GM18499 (cell line): ENCODE results near the gene DUSP10.

ENCODE experiments used
- ATAC-seq: cut with Tn5 transposase; IDR thresholded peaks from one replicate; pipeline ENCODE4 v1.9.1; 2021; ENCODE audit warnings: moderate number of reproducible peaks; ENCODE audit not compliant: insufficient read depth, unreplicated experiment

The DUSP10 gene

DNA sequence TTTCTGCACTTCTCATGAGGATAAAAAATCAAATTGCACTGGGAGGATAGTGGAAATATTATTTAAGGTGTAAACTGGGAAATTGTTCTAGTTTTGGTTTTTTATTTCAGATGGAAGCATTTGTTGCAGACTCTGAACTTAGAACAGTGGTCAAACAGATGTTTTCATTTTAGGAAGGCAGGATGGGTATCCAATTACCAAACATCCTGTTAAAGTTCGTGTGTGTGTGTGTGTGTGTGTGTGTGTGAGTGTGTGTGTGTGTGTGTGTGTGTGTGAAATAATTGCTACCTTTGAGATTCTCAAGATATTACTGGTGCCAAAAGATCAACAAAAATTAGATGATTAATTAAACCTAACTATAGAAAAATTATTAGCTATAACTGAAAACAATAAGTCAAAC is 24.3 kb upstream of the DUSP10 start:
- ATAC-seq, result no peak

DNA sequence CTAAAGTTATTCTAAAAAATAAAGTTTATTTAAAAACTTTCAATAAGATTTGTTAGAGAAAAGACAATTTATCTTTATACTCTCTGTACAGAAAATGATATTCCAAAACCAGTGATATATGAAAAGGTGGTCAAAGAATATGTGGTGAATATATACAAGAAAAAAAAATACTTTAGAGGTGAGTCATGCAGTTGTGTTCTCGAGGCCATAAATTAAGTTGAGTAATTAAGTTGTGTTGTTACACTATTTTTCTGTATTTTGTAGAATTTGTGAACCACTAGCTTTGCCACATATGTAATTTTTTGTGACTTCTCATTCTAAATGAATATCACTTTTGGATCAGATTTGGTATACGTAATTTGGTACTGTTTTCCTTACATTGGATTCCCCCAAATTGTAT is 23.6 kb upstream of the DUSP10 start:
- no peak for ATAC-seq

DNA sequence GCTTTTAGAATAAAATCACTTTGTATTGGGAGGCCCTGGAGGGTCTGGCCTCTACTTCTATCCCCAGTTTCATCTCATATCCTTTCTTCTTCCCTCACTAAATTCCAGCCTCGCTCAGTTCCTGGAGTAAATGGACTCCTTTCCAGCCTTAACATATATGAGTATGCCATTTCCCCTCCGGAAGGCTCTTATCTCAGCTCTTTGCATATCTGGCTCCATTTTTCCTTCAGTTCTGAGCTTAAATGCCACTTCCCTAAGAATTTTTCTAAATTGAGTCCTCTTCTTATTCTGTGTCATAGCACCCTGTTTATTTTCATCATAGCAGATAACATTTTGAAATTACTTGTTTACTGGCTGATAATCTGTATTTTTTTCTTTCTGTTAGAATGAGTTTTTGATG is 20.2 kb upstream of the DUSP10 start:
- no peak for ATAC-seq

DNA sequence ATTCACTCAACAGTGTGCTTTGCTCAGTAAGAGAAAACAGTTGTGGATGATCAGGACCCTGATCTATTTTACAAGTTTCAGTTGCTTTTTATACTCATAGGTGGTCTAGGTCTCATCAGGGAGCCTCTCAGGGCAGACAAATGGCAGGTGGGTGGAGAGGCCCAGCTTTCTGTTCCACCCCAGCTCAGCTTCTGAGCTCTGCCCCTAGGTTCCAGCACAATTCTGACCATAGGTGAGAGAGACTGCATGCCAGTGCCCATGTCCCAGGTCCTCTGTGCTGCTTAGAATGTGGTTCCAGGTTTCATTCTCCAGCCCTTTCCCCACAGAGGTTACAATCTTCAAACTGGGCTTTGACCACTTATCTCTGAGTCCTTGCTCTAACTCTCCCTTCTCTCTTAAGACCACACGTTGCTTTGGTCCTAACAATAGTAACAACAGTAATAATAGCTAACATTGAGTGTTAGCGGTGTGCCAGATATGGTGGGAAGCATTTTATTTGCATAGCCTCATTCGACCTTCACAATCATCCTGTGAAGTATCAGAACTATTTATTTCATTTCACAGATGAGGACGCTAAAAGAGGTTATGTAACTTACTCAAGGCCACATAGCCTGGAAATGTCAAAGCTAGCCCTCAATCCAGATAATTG is 19.6 kb upstream of the DUSP10 start:
- peak; percentile 47 for ATAC-seq

DNA sequence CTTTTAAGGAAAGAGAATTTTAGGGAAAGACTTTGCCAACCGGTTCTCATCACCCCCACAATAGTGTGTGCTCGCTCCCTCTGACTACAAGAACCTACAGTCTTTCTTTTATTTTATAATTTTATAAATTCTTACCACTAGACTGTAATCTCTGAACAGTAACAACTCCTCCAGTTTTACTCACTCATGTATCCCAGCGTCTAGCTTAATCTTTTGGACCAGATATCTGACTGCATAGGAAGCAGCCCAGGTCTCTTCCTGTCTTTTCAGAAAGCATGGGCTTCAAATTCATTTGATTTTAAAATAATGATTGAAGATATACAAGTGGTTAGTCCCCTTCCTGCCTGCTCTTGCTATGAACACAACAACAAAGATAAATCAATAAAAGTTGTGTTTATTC is 19.0 kb upstream of the DUSP10 start:
- no peak for ATAC-seq

DNA sequence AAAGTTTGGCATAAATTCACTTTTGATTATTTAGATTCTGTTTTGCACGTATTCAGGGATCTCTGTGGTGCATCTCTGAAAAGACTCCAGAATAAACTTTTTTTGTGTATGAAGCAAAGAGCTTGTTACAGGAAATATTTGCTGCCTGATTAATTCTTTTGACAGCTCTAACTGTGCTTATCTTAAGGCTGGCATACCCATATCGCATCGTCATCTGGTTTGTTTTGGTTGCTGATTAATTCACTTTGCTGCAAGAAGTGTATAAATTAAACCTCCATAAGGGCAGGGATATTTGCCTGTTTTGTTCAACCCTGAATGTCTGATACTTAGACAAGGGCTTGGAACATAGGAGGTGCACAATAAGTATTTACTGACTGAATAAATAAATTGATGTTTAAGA is 17.5 kb upstream of the DUSP10 start:
- ATAC-seq, result no peak

DNA sequence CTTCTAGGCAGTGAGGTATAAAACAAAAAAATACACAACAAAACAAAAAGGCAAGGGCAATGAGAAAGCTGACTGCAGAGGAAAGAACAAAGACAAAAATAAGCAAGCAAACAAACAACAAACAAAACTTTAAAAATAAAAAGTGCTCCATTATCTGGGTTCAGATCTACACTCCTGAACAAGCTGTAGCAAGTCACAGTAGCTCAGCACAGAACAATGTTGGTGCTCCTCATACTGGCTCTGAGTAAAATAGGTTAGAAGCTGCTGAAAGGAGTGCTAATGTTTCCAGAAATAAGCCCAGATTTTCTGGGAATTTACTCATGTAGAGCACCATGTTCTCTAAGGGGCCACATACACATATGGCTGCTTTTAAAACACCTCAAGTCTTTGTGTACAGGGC is 16.6 kb upstream of the DUSP10 start:
- no peak for ATAC-seq

DNA sequence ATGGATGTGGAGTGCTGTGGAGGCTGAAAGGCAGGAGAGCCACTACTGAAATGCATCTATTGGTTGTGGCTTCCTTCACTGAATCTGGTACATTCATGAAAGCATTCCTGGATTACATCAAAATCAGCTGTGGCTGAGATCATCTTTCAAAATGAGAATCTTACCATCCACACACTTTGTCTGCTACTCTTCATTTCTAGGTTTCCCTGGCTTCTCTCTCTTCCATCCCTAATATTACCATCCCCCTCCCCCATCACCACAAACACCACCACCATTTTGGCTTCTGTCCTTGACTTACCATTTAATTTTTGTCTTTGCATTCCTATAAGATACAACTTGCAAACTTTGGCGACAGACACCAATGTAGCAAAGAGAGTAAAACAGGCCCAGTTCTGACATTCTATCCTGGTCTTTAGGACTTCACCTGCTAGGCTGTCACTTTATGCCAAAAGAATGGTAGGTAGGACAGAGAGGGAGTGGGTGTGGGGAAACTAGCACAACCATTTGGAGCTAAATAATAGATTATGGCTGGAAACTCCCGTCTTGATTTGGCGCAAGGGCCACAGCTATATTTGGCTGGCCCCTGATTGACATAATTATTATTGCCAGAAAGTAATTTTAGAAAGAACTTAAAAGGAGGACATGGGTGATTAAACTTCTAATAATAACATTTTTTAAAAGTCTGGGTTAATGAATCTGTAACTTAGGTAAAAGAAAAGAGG is 15.1 kb upstream of the DUSP10 start:
- no peak for ATAC-seq

DNA sequence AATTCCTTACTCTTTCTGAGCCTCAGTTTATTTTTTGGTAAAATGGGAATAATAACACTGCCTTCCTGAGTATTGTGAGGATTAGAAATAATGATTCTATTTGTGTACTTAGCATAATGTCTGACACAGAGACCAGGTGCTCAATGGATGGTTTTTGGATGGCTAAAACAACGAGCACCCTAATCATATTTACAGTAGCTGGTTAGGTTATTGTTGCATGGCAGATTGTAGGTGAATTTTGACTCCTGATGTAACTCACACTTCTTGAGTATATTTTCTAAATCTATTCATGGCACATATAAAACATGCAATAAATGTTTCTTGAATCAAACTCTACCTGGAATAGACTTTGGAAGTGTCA is 11.9 kb upstream of the DUSP10 start:
- peak; percentile 14 for ATAC-seq

DNA sequence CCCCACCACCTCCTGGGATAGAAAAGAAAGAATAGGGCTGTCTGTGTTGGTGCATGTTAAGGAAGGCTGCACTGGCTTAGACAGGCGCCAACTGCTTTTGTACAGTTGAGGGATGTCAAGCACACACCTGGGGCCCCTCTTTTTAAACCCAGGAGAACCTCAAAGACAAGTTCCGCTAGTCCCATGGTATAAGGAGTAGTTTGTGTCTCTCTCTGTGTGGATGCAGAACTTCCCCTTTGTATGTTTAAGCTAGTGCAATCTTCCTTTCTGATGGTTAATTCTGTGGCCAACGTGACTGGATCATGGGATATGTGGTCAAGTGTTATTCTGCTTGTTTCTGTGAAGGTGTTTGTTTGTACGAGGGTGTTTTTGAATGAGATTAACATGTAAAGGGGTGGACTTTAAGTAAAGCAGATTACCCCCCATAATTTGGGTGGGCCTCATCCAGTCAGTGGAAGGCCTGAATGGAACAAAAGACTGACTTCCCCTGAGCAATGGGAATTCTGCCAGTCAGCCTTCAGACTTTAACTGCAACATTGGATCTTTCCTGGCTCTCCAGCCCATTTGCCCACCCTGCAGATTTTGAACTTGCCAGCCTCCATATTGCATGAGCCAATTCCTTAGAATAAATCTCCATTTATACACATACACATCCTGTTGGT is 9.5 kb upstream of the DUSP10 start:
- ATAC-seq, result no peak

DNA sequence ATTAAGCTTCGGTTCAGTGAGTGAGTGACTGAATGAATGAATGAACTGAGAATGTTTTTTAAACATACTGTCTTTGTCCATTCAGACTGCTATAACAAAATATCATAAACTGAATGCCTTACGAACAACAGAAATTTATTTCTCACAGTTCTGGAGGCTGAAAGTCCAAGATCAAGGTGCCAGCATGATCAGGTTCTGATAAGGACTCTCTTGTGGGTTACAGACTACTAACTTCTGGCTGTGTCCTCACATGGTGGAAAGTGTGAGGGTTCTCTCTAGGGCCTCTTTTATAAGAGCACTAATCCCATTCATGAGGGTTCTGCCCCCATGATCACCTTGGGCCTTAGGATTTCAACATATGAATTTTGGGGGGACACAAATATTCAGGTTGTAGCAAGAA is 7.1 kb upstream of the DUSP10 start:
- no peak for ATAC-seq

DNA sequence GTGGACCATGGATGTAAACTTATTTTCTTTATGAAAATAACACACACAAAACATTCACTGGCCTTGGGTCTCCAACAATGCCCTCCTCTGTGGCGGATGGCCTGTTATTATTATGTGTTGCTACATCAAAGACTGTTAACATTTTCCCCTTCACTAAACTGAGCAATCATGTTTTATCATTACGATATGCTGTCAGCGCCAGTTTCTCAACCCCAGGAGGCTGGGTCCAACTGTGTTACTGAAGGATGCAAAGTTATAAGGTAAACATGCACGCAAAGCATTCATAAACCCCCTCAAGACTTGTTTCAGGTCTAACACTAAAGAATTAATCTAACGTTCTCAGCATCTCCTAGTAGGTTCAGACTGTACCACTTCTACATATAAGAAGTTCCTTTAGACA is 6.0 kb upstream of the DUSP10 start:
- ATAC-seq, result no peak

DNA sequence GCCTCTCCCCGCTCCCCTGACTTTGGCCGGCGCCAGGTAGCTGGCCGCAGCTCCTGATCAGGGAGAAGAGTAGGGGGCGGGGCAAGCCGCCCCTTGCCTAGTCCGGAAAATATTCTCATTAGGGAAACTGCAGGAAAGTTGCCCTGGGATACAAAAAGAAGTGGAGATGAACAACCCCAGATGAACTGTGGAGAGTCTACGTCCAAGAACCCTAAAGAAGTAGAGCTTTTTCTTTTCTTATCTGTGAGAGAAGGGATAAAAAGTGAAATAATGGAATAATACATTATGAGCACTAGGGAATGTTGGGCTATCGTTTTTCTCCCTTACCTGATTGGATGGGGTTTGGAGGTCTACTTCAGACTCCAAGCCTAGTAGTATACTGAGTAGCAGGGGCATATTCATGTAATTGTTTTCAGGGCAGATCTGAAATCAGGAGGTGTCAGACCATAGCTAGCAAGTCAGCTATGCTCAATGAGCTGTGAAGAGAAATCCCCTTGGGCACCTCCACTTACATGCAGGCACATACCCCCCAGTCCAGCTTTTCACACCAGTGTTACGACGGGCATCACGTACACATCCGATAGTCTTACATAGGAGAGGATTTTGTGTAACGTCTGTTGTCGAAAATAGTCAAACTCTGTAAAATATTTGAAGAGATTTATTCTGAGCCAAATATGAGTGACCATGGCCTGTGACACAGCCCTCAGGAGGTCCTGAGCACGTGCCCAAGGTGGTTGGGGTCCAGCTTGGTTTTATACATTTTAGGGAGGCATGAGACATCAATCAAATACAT is 1.7 kb upstream of the DUSP10 start:
- ATAC-seq, result no peak

DNA sequence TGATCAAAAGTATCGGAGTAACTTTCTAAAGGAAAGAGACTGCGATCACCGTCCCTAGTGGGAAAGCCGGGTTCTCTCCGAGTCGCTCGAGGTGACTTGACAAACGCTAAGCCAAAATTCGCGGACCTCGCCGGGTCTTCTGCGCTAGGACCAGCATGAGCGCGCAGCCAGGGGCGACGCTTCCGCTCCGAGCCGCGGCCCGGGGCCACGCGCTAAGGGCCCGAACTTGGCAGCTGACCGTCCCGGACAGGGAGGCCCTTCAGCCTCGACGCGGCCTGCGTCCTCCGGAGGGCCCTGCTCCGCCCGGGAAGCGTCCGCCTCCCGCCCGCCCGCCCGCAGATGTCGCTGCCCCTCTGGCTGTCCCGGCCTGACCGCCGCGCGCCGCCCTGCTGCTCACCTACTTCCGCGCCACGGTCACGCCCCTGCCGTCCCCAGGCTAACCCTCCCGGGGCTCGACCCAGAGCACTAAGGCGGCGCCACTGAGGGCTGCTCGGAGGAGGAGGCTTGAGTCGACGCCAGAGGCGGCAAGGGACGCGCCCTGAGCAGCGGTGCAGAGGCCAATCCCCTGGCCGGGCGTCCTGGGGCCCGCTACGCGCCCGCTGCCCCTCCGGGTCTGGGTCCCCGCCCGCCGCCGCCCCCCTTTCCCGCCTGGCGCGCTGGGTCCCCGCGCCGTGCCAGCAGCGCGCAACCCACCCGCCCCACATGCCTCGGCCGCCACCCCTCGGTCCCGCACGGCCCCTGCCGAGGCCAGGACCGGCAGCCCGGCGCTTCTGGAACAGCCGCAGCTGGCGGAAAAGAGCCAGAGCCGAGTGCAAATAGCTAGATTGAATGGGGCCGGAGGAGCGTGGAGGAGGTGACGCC is 896 bp upstream of the DUSP10 start:
- peak; percentile 23 for ATAC-seq

DNA sequence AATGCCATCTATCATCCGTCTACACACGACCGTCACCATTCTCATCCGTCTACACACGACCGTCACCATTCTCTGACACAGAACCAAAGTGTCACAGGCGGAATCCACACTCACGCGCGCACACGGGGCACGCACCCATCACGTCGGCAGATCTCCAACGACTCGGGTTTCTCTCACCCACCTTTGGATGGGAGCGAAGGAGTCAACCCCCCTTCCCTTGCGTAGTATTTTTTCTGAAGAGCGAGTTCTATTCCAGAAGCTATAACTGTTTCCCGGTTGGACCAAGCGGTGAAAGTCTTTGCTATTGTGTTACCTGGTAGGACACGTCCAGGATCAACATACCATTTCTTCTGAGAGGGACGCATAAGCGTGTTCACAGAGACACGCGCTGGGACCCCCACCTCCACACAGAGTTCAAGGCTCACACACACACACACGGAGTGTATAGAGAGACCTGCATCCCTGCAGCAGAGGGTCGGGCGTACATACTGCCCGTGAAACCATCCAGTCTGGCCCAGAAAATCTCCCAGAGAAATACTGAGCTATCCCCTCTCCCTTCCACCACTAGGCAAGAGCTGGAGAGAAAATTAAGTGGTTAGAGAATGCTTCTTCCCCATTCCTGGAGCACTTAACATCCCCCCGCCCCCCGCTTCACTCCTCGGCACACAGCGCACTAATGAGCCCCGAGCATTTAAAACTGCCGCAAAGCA is 741 bp downstream of the DUSP10 start:
- no peak for ATAC-seq

DNA sequence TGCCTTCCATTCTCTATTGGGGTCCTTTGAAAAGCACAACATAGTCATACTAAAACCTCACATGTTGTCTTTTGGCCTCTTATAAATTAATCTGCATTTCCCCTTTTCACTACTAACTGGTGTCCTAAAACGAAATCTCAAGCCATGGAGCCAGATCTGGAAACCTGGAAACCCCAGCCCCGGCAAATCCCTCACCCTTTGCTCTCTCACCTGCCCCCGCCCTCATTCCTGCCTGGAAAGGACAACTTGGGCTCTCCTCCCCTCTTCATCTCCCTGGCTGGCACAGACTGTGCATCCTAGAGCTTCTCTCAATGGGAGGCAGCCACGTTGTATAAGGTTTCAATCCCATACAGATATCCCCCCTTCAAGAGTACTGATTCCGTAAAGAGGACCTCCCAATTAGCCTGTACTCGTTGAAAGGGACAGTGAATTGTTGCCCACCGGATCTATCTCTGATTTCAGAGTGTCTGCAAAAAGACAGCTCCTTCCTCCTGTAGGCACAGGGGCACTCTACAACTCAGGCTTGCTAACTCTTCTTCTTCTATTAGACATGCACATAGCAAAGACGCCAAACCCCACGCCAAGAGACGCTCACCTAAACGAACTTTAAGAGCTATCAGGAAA is 1.4 kb downstream of the DUSP10 start:
- no peak for ATAC-seq

DNA sequence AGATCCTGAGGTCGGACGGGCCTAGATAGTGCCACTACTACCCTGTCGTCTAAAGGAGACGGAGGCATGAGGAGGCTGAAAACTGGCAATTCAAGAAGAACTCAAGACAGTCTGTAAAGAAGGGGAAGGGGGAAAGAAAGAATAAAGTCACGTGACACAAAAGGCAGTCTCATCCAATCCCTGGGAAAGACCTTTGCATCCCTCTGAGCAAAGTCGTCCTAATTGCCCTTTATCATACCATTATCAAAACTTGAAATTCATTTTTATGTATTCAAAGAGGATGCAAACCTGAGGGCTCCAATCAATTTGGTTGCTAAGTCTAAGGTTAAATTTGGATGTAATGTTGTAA is 2.2 kb downstream of the DUSP10 start:
- no peak for ATAC-seq

DNA sequence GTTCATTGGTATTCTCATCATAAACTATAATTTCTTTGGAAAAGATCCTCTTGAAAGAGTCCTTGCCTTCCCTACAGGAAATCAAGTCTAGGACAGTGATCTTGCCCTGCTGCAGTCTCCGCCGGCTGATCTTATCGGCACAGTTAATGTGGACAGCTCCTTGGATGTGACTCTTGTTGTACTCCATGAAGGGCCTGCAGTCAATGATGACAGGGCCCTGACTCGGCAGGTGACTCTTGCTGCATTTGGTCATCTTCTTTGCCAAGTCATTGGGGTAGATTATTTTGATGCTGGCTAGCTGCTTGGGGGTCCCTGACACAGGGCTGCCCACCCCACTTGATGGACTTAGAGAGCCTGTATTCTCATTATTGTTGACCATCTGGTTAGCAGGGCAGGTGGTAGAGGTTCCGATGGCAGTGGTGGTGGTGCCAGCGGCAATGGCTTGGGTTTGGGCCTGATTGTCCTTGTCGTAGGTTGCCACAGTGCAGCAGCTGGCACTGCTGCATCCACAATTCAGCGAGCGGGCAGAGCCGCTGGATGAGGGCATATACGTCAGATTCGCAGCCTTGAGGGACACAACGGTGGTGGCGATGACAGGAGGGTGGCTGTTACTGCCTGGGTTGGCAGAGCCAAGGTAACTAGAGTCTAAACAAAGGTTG is 2.7 kb downstream of the DUSP10 start:
- no peak for ATAC-seq

DNA sequence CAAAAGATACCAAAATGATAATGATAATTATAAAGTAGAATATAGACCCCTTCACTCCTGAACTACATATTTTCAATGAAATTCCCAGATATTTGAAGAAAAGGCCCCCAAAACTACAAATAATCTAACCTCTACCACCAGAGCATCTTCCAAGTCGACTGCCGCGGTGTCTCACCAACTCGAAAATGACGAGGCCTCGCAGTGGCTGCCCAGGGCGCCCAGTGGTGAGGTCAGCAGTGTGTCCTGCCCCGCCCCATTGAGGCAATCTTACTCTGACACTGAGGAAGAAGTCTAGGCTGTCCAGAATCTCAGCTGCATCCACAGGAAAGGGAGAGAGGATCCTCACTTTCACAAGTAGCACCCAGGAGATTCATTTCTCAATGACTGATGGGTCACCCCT is 5.2 kb downstream of the DUSP10 start:
- no peak for ATAC-seq
